ENCODE results near the gene ZFYVE16.

Gene ZFYVE16

GRCh38 chr5:80483636-80484232 is 75.9 kb downstream of the ZFYVE16 start:
- Histone ChIP-seq H3K4me1 (ENCODE audit: insufficient read depth, poor library complexity, severe bottlenecking) (peaks cover 16% of the 10 kb centered on the region), H3K4me3 (ENCODE audit: severe bottlenecking) (no peak overlapping the region), H3K9me3 (ENCODE audit: severe bottlenecking) (no peaks in the 10 kb centered on the region), H3K27ac (ENCODE audit: poor library complexity, severe bottlenecking) (no peak overlapping the region), H3K27me3 (ENCODE audit: insufficient read depth, poor library complexity, severe bottlenecking) (no peaks in the 10 kb centered on the region), H3K36me3 (ENCODE audit: low read depth) (peaks cover 53% of the 10 kb centered on the region)
- TF ChIP-seq, protein P1, sequence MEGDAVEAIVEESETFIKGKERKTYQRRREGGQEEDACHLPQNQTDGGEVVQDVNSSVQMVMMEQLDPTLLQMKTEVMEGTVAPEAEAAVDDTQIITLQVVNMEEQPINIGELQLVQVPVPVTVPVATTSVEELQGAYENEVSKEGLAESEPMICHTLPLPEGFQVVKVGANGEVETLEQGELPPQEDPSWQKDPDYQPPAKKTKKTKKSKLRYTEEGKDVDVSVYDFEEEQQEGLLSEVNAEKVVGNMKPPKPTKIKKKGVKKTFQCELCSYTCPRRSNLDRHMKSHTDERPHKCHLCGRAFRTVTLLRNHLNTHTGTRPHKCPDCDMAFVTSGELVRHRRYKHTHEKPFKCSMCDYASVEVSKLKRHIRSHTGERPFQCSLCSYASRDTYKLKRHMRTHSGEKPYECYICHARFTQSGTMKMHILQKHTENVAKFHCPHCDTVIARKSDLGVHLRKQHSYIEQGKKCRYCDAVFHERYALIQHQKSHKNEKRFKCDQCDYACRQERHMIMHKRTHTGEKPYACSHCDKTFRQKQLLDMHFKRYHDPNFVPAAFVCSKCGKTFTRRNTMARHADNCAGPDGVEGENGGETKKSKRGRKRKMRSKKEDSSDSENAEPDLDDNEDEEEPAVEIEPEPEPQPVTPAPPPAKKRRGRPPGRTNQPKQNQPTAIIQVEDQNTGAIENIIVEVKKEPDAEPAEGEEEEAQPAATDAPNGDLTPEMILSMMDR (IDR thresholded peaks at IDR 0.05; ENCODE audit: poor library complexity, severe bottlenecking): no peak
- DNase-seq (ENCODE audit: low spot score) (no peak), ATAC-seq (ENCODE audit: low read depth) (no peak)

DNA sequence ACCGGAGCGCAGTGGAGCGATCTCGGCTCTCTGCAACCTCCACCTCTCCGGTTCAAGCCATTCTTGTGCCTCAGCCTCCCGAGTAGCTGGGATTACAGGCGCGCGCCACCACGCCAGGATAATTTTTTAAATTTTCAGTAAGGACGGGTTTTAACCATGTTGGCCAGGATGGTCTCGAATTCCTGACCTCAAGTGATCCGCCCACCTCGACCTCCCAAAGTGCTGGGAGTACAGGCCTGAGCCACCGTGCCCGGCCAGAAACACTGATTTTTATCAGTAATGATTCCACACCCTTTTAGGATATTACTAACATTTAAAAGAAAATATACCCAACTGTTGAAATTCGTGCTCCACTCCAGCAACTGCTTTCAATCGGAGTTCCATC is 79.6 kb downstream of the ZFYVE16 start:
- DNase-seq (ENCODE audit: low spot score) (no peak), ATAC-seq (ENCODE audit: low read depth) (no peak)
- peak overlapping the region; percentile 59 for H3K27ac ChIP-seq (ENCODE audit: poor library complexity, severe bottlenecking)
- TF ChIP-seq, protein P1 (IDR thresholded peaks at IDR 0.05; ENCODE audit: poor library complexity, severe bottlenecking): no peak
- no peaks in the 10 kb centered on the region for H3K27me3 ChIP-seq (ENCODE audit: insufficient read depth, poor library complexity, severe bottlenecking)
- H3K4me1 ChIP-seq (ENCODE audit: insufficient read depth, poor library complexity, severe bottlenecking): peaks cover 7% of the 10 kb centered on the region
- H3K36me3 ChIP-seq (ENCODE audit: low read depth): peaks cover 29% of the 10 kb centered on the region
- no peaks in the 10 kb centered on the region for H3K9me3 ChIP-seq (ENCODE audit: severe bottlenecking)
- peak overlapping the region; percentile 49 for H3K4me3 ChIP-seq (ENCODE audit: severe bottlenecking)

DNA sequence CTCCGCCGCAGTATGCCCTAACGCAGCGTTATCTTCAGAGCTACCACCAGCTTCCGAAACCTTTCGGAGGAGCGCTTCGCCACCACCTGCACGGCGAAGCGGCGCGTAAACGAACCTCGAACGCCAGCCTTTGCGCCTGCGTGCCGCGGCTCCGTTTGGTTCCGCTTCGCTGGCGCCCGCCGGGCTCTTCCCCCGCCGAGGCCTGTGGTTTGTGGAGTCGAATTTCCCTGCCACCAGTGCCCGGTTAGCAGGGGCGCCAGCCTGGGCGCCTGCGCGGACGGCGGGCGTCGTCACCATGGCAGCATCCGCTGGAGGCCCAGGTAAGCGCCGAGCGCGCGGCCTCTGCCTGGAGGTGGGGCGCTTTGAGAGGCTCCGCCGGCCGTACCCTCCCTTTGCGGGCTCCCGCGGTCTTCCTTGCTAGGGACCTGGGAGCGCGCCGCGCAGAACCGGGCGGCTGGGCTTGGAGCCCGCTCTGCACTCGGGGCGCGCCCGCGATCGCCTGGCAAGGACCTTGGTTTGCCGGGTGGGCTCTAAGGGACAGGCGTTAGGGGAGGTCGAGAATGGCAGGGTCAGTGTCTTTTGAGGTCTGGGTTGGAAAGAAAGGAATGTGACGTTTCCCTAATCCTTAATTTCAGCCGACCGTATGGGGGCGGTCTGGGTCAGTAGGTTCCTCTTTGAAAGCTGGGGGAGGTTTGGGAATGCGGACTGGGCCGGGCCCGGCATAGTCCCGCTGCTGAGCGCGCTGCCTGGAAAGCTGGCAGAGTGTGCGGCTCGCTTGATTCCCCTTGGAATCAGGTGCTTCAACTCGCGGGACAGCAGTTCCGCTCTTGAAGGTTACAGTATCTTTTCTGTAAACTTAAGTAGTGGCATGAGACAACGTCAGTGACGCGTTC is 80.2 kb downstream of the ZFYVE16 start, which contains the start of gene FAM151B:
Gene FAM151B (plus strand): TSS at position 272 of the 893 bp plus-strand sequence. CDS start 24 bp downstream, at position 296.
- peaks cover 24% of the 10 kb centered on the region for H3K36me3 ChIP-seq (ENCODE audit: low read depth)
- TF ChIP-seq, protein P1 (IDR thresholded peaks at IDR 0.05; ENCODE audit: poor library complexity, severe bottlenecking): peak; percentile 69
- H3K4me3 ChIP-seq (ENCODE audit: severe bottlenecking): peak within 1 kb of the TSS; percentile 49
- DNase-seq (ENCODE audit: low spot score) (peak; percentile 97), ATAC-seq (ENCODE audit: low read depth) (peak; percentile 96)
- peak within 1 kb of the TSS; percentile 59 for H3K27ac ChIP-seq (ENCODE audit: poor library complexity, severe bottlenecking)
- no peaks in the 10 kb centered on the region for H3K27me3 ChIP-seq (ENCODE audit: insufficient read depth, poor library complexity, severe bottlenecking)
- H3K4me1 ChIP-seq (ENCODE audit: insufficient read depth, poor library complexity, severe bottlenecking): peaks cover 10% of the 10 kb centered on the region
- no peaks in the 10 kb centered on the region for H3K9me3 ChIP-seq (ENCODE audit: severe bottlenecking)

DNA sequence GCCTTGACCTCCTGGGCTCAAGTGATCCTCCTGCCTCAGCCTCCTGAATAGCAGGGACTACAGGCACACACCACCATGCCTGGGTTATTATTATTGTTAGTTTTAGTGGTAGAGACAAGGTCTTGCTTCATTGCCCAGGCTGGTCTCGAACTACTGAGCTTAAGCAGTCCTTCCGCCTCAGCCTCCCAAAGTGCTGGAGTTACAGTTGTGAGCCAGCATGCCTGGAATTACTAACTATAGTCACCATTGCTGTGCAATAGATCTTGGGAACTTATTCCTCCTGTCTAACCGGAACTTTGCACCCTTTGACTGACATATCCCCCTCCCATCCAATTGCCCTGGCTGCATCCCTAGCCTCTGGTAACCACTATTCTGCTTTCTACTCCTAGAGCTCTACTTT is 83.4 kb downstream of the ZFYVE16 start:
- no peak overlapping the region for H3K27ac ChIP-seq (ENCODE audit: poor library complexity, severe bottlenecking)
- ATAC-seq (ENCODE audit: low read depth): no peak
- no peak for DNase-seq (ENCODE audit: low spot score)
- no peaks in the 10 kb centered on the region for H3K9me3 ChIP-seq (ENCODE audit: severe bottlenecking)
- H3K4me3 ChIP-seq (ENCODE audit: severe bottlenecking): no peak overlapping the region
- TF ChIP-seq, protein P1 (IDR thresholded peaks at IDR 0.05; ENCODE audit: poor library complexity, severe bottlenecking): no peak
- H3K36me3 ChIP-seq (ENCODE audit: low read depth): no peaks in the 10 kb centered on the region
- H3K27me3 ChIP-seq (ENCODE audit: insufficient read depth, poor library complexity, severe bottlenecking): no peaks in the 10 kb centered on the region
- peaks cover 19% of the 10 kb centered on the region for H3K4me1 ChIP-seq (ENCODE audit: insufficient read depth, poor library complexity, severe bottlenecking)

All from RWPE2 (cell line).